ENCODE data around the gene FAM20B.
A peak's percentile ranks its signal among the peaks of the same experiment; 100 is the strongest.
"Not testable (repeated sequence)": the region's sequence is repeated elsewhere in the genome, so short reads cannot be mapped to it uniquely, and the experiment has no call there.

FAM20B gene

GRCh38 chr1:179025125-179025974 lies at the start of gene FAM20B:
Gene FAM20B (plus strand): TSS chr1:179025894. CDS start chr1:179043848, 17,954 bp downstream.
- DNase-seq = peak; percentile 92

- DNase-seq = no peak
Observed at GRCh38 chr1:178976541-178976940, 49.2 kb upstream of the FAM20B start.

GRCh38 chr1:178986204-178986603 lies 39.5 kb upstream of the FAM20B start:
- no peak for DNase-seq

GRCh38 chr1:178988198-178988597 lies 37.5 kb upstream of the FAM20B start:
- not testable (repeated sequence) for DNase-seq

GRCh38 chr1:178993559-178993958 lies 32.1 kb upstream of the FAM20B start:
- DNase-seq = no peak

GRCh38 chr1:178997428-178997827 lies 28.3 kb upstream of the FAM20B start:
- no peak for DNase-seq

- DNase-seq = no peak
Observed at GRCh38 chr1:178998295-178998694, 27.4 kb upstream of the FAM20B start.

GRCh38 chr1:178999061-178999460 lies 26.6 kb upstream of the FAM20B start:
- DNase-seq = no peak

- DNase-seq = no peak
Observed at GRCh38 chr1:179001451-179001850, 24.2 kb upstream of the FAM20B start.

- not testable (repeated sequence) for DNase-seq
Observed at GRCh38 chr1:179002064-179002463, 23.6 kb upstream of the FAM20B start.

GRCh38 chr1:179002552-179003345 lies 22.9 kb upstream of the FAM20B start:
- DNase-seq = peak; percentile 72

- no peak for DNase-seq
Observed at GRCh38 chr1:179003512-179004066, 22.1 kb upstream of the FAM20B start.

GRCh38 chr1:179007233-179007632 lies 18.5 kb upstream of the FAM20B start:
- DNase-seq = no peak

- no peak for DNase-seq
Observed at GRCh38 chr1:179010671-179011070, 15.0 kb upstream of the FAM20B start.

GRCh38 chr1:179012038-179012437 lies 13.7 kb upstream of the FAM20B start:
- DNase-seq = no peak

GRCh38 chr1:179014123-179014522 lies 11.6 kb upstream of the FAM20B start:
- DNase-seq = no peak

- no peak for DNase-seq
Observed at GRCh38 chr1:179015396-179015795, 10.3 kb upstream of the FAM20B start.

- DNase-seq = no peak
Observed at GRCh38 chr1:179016706-179017382, 8.8 kb upstream of the FAM20B start.

GRCh38 chr1:179017383-179018326 lies 8.0 kb upstream of the FAM20B start:
- no peak for DNase-seq

- DNase-seq = no peak
Observed at GRCh38 chr1:179021873-179022272, 3.8 kb upstream of the FAM20B start.

- no peak for DNase-seq
Observed at GRCh38 chr1:179023946-179024650, 1.6 kb upstream of the FAM20B start.
